ENCODE measurements around the gene ZNF442. TPM values are rescaled to one million over a fixed set of nuclear protein-coding genes. Genes with fewer than 3 reads are reported as not detected.
"Not testable (repeated sequence)": the region's sequence is repeated elsewhere in the genome, so short reads cannot be mapped to it uniquely, and the experiment has no call there.

ZNF442 gene
- total RNA-seq (2014; rRNA removed; shearing (Covaris generic)), result 4.7 and 5.4 TPM in 2 replicates

DNA sequence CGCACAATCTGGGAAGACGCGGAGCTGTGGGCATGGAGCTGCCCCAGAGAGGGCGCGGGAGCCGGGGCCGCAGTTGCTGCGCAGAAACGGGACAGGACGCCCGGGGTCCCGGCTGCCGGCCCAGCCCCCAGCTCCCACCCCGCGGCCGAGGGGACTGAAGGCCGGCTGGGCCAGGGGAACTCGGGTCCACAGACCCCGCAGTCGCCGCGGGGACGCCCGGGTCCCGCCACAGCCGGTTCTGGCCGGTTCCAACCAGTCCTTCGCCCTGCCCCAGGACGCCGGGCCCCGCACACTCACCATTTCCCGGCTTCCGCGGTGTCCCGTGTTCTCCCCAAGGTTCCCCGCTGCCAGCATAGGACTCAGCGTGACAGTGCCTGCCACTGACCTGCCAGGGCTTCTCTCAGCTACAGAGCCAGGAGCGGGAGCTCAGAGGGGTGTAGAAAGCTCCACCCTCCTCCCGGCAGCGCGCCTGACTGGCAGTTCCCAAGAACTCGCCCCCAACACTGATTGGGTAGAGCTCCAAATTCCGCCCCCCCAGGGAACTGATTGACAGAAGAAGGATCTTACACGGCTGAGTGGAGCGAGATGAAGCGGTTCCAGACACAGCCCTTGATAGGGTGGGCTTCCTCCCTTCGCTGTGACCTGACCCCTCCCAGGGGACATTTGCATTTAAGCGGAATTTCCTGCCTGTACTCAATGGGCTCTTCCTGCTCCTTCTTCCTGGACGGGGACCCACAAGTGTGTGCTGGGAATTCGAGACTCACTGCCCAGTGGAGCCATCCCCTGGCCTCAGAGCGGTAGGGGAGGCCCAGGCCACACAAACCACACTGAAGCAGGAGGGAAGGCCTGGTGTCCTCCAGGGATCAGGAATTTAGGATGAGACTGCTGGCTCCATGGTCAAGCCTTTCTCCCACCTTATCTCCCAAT, at the start of gene ZNF442:
TSS of gene ZNF442 (minus strand) at position 448 of the 927 bp plus-strand sequence. CDS start 2,052 bp downstream, outside the sequence.
- Histone ChIP-seq H3K4me1 (0 out of 2 replicates have a peak, but pooled peaks cover 3% of the 10 kb centered on the region), H3K27ac (peak within 1 kb of the TSS; percentile 42)

DNA sequence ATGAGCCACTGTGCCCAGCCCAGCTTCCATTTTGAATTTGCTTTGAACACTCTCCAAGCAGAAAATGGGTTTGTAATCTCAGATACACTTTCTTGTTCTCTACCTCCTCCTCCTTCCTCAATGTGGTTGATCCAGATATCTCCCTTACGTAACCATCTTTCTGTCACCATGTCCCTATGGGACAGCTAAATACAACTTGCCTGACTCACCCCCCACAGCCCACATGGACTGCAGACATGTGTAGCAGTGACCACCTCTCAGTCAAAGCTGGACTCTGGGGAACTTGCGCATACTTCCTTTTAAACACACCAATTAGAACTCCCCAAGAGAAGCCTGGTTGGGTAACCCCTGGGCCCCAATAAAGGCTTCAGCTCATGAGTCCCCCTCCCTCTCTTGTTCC, 46.4 kb upstream of the ZNF442 start:
- DNase-seq, result no peak
- Histone ChIP-seq H3K27me3 (no peaks in the 10 kb centered on the region), H3K27ac (no peak overlapping the region), H3K36me3 (no peaks in the 10 kb centered on the region), H3K9me3 (replicated peaks) (no peaks in the 10 kb centered on the region), H3K4me3 (no peak overlapping the region), H3K4me1 (no peaks in the 10 kb centered on the region)

More for the DNA sequence above, at the start of gene ZNF442:
- Histone ChIP-seq H3K9me3 (replicated peaks) (no peaks in the 10 kb centered on the region), H3K27me3 (no peaks in the 10 kb centered on the region), H3K4me3 (peak within 1 kb of the TSS; percentile 71), H3K36me3 (no peaks in the 10 kb centered on the region)
- DNase-seq, result peak; percentile 100

DNA sequence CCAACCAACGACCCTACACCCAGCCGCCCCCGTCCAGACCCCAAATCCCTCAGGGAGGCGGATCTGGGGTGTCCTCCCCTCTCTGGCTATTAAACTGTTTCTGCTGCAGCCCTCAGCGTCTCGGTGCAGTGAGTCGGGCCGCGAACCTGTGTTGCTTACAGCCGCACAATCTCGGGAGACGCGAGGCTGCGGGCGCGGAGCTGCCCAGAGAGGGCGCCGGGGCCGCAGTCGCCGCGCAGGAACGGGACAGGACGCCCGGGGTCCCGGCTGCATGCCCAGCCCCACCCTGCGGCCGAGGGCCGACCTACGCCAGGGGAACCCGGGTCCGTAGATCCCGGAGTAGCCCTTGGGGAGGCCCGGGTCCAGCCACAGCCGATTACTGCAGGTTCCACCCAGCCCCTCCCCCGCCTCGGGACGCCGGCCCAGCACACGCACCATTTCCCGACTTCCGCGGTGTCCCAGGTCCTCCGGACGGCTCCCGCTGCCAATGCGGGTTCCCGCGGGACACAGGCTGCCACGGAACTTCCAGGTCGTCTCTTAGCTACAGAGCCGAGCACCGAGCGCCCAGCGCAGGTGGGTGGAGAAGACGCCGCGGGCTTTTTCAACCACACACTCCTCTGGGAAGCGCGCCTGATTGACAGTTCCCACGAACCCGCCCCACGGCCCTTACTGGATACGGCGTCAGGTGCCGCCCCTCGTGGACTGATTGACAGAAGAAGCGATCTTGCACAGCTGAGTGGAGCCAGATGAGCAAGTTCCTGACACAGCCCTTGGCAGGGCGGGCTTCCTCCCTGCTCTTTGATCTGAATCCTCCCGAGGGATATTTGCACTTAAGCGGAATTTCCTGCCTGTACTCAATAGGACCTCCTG, 35.4 kb upstream of the ZNF442 start, which contains the start of gene ZNF799:
TSS of gene ZNF799 (minus strand) at position 639 of the 870 bp plus-strand sequence. CDS start at position 438, 201 bp downstream.
- no peaks in the 10 kb centered on the region for H3K27me3 ChIP-seq
- peak within 1 kb of the TSS; percentile 94 for H3K4me3 ChIP-seq
- H3K36me3 ChIP-seq, result no peaks in the 10 kb centered on the region; the same call in 1 of the 2 replicates
- H3K27ac ChIP-seq, result peak within 1 kb of the TSS; percentile 46
- no peaks in the 10 kb centered on the region for H3K4me1 ChIP-seq
- peaks cover 8% of the 10 kb centered on the region for H3K9me3 ChIP-seq (replicated peaks)
- peak; percentile 98 to 99 for DNase-seq

DNA sequence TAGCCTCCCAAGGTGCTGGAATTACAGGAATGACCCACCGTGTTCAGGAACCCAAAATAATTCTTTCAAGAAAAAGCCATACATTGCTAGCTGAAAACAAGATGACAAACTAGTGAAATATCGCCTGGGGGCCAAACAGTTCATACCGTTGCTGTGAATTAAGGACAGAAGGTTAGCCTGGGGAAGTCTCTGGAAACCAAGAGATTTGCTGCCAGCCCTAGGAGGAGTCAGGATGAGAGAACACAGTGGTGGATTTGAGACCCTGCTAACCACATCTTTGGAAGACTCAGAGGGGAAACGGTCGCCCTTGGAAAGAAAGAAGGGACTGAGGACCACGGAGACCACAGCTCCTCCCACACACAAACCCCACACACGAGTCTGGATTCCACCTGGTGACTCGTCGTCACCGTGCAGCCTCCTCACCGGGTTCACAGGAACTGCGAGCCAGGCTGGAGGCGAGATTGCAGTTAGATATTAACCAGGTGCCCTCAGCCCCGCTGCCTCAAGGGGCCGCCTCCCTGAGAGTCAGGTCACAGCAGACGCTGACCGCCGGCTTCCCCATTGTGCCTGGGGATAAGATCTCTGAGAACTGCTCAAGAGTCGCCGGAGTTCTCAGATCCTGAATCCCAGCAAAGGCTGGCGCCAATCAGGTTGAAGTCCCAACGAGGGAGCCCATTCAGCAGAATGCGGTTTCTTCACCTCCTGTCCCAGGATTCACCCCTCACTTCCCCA, 34.6 kb upstream of the ZNF442 start:
- peak overlapping the region; percentile 94 for H3K4me3 ChIP-seq
- H3K36me3 ChIP-seq; H3K27ac ChIP-seq; H3K27me3 ChIP-seq; H3K9me3 ChIP-seq (replicated peaks); H3K4me1 ChIP-seq: not testable (repeated sequence)
- peak; percentile 40 to 64 for DNase-seq

GRCh38 chr19:12391148-12391547, 25.7 kb upstream of the ZNF442 start:
- H3K27me3 ChIP-seq, DNase-seq, H3K27ac ChIP-seq, H3K4me3 ChIP-seq, H3K4me1 ChIP-seq: not testable (repeated sequence)
- peaks cover 25% of the 10 kb centered on the region for H3K36me3 ChIP-seq
- peaks cover 12% of the 10 kb centered on the region for H3K9me3 ChIP-seq (replicated peaks)

DNA sequence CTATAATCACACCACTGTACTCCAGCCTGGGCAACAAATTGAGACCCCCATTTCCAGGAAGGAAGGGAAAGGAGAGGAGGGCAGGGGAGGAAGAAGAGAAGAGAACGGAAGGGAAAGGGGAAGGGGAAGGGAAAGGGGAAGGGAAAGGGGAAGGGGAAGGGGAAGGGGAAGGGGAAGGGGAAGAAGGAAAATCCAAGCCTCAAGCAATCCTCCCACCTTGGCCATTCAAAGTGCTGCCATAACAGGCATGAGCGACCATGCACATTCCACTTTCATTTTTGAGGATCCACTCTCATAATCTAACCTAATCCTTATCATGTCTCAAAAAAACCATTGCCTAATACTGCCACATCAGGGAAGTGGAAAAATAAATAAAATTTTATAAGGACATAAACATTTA, 20.9 kb upstream of the ZNF442 start:
- Histone ChIP-seq H3K36me3 (peaks cover 21% of the 10 kb centered on the region), H3K9me3 (replicated peaks) (peaks cover 12% of the 10 kb centered on the region)
- not testable (repeated sequence) for H3K27me3 ChIP-seq, DNase-seq, H3K4me3 ChIP-seq, H3K27ac ChIP-seq, H3K4me1 ChIP-seq

DNA sequence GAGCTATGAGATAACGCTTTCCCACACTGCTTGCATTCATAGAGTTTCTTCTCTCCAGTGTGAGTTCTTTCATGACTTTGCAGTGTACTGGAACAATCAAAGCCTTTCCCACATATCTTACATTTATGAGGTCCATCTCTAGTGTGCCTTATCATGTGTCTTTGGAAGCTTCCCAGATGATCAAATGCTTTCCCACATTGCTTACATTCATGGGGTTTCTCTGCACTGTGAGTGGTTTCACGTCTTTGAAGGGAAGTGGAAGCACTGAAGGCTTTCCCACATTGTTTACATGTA, 14.9 kb upstream of the ZNF442 start:
- no peak for DNase-seq

DNA sequence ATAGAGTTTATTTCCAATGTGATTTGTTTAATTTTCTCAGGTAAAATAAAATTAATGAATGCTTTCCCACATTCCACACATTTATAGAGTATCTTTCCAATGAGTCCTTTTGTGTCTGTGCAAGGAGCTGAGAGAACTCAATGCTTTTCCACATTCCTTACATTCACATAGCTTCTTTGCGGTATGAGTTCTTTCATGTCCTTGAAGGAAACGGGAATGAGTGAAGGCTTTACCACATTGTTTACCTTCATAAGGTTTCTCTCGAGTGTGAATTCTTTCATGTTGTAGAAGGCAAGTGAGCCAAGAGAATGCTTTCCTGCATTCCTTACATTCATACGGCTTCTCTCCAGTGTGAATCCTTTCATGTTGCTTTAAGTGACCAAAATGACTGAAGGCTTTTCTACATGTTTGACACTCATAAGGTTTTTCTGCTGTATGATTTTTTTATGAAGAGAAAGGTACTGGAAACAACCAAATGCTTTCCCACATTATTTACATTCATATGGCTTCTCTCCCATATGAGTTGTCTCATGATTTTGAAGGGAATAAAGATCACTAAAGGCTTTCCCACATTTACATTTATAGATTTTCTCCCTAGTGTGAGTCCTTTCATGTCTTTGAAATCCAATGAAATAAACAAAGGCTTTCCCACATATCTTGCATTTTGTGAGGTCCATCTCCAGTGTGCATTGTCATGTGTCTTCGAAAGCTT, 14.4 kb upstream of the ZNF442 start:
- DNase-seq, result no peak
- no peak overlapping the region for H3K4me3 ChIP-seq
- no peaks in the 10 kb centered on the region for H3K27me3 ChIP-seq
- no peaks in the 10 kb centered on the region for H3K36me3 ChIP-seq
- no peaks in the 10 kb centered on the region for H3K4me1 ChIP-seq
- H3K27ac ChIP-seq, result no peak overlapping the region
- peaks cover 18% of the 10 kb centered on the region for H3K9me3 ChIP-seq (replicated peaks)

More for the DNA sequence above, 14.9 kb upstream of the ZNF442 start:
- Histone ChIP-seq H3K36me3 (no peaks in the 10 kb centered on the region), H3K4me3 (no peak overlapping the region), H3K9me3 (replicated peaks) (peaks cover 18% of the 10 kb centered on the region), H3K27me3 (no peaks in the 10 kb centered on the region), H3K4me1 (no peaks in the 10 kb centered on the region), H3K27ac (no peak overlapping the region)

GRCh38 chr19:12374026-12374425, 8.5 kb upstream of the ZNF442 start:
- Histone ChIP-seq H3K4me3 (no peak overlapping the region), H3K9me3 (replicated peaks) (peaks cover 9% of the 10 kb centered on the region), H3K36me3 (no peaks in the 10 kb centered on the region), H3K27me3 (no peaks in the 10 kb centered on the region), H3K27ac (no peak overlapping the region), H3K4me1 (no peaks in the 10 kb centered on the region)
- no peak for DNase-seq

DNA sequence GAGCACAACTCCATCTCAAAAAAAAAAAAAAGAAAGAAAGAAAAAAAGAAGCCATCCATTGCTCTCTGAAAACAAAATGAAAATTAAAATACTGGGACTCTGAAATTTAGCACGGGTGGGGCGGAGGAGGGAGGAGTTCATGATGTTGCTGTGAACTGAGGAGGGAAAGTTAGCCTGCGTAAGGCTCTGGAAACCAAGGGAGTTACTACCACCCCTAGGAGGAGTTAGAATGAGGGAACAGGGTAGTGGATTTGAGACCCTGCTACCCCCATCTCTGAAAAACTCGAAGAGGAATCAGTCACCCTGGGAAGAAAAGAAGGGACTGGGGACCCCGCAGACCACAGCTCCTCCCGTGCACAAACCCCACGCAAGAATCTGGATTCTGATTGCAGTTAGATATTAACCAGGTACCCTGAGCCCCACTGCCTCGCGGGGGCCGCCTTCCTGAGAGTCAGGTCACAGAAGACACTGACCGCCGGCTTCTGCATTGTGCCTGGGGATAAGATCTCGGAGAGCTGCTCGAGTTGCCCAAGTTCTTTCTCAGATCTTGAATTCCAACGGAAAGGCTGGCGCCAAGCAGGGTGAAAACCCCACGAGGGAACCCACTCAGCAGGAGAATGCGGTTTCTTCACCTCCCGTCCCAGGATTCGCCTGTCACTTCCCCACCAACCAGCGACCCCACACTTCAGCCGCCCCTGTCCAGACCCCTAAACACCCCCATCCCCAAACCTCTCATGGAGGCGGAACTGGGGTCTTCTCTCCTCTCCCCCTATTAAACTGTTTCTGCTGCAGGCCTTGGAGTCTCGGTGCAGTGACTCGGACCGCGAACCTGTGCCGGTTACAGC, 870 bp downstream of the ZNF442 start:
- peak; percentile 5 to 58 for DNase-seq
- Histone ChIP-seq H3K4me3 (peak overlapping the region; percentile 71), H3K9me3 (replicated peaks) (no peaks in the 10 kb centered on the region), H3K27ac (peak overlapping the region; percentile 42), H3K36me3 (no peaks in the 10 kb centered on the region), H3K27me3 (no peaks in the 10 kb centered on the region), H3K4me1 (0 out of 2 replicates have a peak, but pooled peaks cover 3% of the 10 kb centered on the region)

DNA sequence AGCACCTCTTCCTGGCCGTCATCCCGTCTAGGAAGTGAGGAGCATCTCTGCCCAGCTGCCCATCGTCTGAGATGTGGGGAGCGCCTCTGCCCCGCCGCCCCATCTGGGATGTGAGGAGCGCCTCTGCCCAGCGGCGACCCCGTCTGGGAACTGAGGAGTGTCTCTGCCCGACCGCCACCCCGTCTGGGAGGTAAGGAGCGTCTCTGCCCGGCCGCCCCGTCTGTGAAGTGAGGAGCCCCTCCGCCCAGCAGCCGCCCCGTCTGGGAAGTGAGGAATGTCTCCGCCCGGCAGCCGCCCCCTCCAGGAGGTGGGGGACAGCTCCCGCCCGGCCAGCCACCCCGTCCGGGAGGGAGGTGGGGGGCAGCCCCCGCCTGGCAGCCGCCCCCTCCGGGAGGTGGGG, 3.2 kb downstream of the ZNF442 start:
- not testable (repeated sequence) for H3K27me3 ChIP-seq; H3K27ac ChIP-seq; H3K4me1 ChIP-seq; DNase-seq; H3K4me3 ChIP-seq; H3K9me3 ChIP-seq (replicated peaks); H3K36me3 ChIP-seq

DNA sequence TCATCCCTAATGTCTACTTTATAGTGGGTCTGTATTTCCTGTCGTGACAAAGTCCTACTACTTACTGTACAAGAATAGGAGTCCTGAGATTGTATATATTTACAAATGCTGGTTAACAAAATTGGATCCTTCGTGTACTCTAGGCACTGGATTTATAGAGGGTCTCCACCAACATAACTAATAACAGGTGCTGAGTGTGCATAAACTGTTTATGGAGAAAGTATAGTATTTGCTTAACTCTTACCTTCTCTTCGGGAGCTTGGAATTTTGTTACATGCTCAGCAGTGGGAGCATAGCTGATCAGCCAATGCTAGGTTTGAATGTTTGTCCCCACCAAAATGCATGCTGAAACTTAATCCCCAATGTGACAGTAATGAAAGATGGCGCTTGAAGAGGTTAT, 12.1 kb downstream of the ZNF442 start:
- DNase-seq, result no peak
- no peaks in the 10 kb centered on the region for H3K27me3 ChIP-seq
- no peak overlapping the region for H3K4me3 ChIP-seq
- no peak overlapping the region for H3K27ac ChIP-seq
- peaks cover 51% of the 10 kb centered on the region for H3K9me3 ChIP-seq (replicated peaks)
- no peaks in the 10 kb centered on the region for H3K4me1 ChIP-seq
- peaks cover 28% of the 10 kb centered on the region for H3K36me3 ChIP-seq

- no peak for DNase-seq
- Histone ChIP-seq H3K9me3 (replicated peaks) (peaks cover 56% of the 10 kb centered on the region), H3K4me1 (no peaks in the 10 kb centered on the region), H3K4me3 (no peak overlapping the region), H3K36me3 (peaks cover 28% of the 10 kb centered on the region), H3K27ac (no peak overlapping the region), H3K27me3 (no peaks in the 10 kb centered on the region)
Measured at GRCh38 chr19:12350890-12351197, 14.6 kb downstream of the ZNF442 start.
